Stimulated activated naive CD8-positive, alpha-beta T cell treated with anti-CD3 and anti-CD28 coated beads, Interleukin-15, Interleukin-2, amounts not matched to agents 100 ng/mL and 50 ng/mL, for 24 hours (primary cell): Measurements from ENCODE around the gene MBOAT2.
A peak's percentile ranks its signal among the peaks of the same experiment; 100 is the strongest.

Source experiments
- H3K27ac Mint-ChIP-seq: one replicate; pipeline ENCODE4 v1.8.0; 2021; ENCODE audit warnings: mild to moderate bottlenecking, mixed read lengths
- H3K27me3 Mint-ChIP-seq: one replicate; pipeline ENCODE4 v1.8.0; 2021; ENCODE audit warnings: mixed read lengths
- H3K36me3 Mint-ChIP-seq: one replicate; pipeline ENCODE4 v1.8.0; 2021; ENCODE audit warnings: low read depth, mixed read lengths
- H3K4me1 Mint-ChIP-seq: one replicate; pipeline ENCODE4 v1.8.0; 2021; ENCODE audit warnings: low read depth, mixed read lengths
- H3K4me3 Mint-ChIP-seq: one replicate; pipeline ENCODE4 v1.8.0; 2021; ENCODE audit warnings: mild to moderate bottlenecking, mixed read lengths
- H3K9me3 Mint-ChIP-seq: one replicate; pipeline ENCODE4 v1.8.0; 2021; ENCODE audit warnings: mixed read lengths

The MBOAT2 gene

GRCh38 chr2:8817221-8817620, 186.3 kb downstream of the MBOAT2 start:
- Mint-ChIP-seq H3K27ac (no peak overlapping the region), H3K4me1 (no peaks in the 10 kb centered on the region), H3K4me3 (no peak overlapping the region), H3K36me3 (peaks cover 22% of the 10 kb centered on the region), H3K27me3 (no peaks in the 10 kb centered on the region), H3K9me3 (no peaks in the 10 kb centered on the region)

GRCh38 chr2:8806885-8807704, 196.4 kb downstream of the MBOAT2 start:
- no peaks in the 10 kb centered on the region for H3K27me3 Mint-ChIP-seq
- H3K9me3 Mint-ChIP-seq: no peaks in the 10 kb centered on the region
- H3K27ac Mint-ChIP-seq: no peak overlapping the region
- peaks cover 67% of the 10 kb centered on the region for H3K36me3 Mint-ChIP-seq
- peaks cover 21% of the 10 kb centered on the region for H3K4me1 Mint-ChIP-seq
- H3K4me3 Mint-ChIP-seq: no peak overlapping the region

- Mint-ChIP-seq H3K36me3 (peaks cover 58% of the 10 kb centered on the region), H3K4me3 (no peak overlapping the region), H3K4me1 (peaks cover 21% of the 10 kb centered on the region), H3K9me3 (no peaks in the 10 kb centered on the region), H3K27me3 (no peaks in the 10 kb centered on the region), H3K27ac (peak overlapping the region; percentile 19)
Measured at GRCh38 chr2:8805278-8806210, 197.9 kb downstream of the MBOAT2 start.

GRCh38 chr2:8803658-8804379, 199.7 kb downstream of the MBOAT2 start:
- peaks cover 62% of the 10 kb centered on the region for H3K36me3 Mint-ChIP-seq

GRCh38 chr2:8802741-8803140, 200.7 kb downstream of the MBOAT2 start:
- peaks cover 63% of the 10 kb centered on the region for H3K36me3 Mint-ChIP-seq
- H3K27me3 Mint-ChIP-seq: no peaks in the 10 kb centered on the region
- peaks cover 25% of the 10 kb centered on the region for H3K4me1 Mint-ChIP-seq
- no peak overlapping the region for H3K4me3 Mint-ChIP-seq
- H3K27ac Mint-ChIP-seq: no peak overlapping the region
- no peaks in the 10 kb centered on the region for H3K9me3 Mint-ChIP-seq

More at GRCh38 chr2:8803658-8804379, 199.7 kb downstream of the MBOAT2 start:
- peaks cover 25% of the 10 kb centered on the region for H3K4me1 Mint-ChIP-seq
- no peaks in the 10 kb centered on the region for H3K9me3 Mint-ChIP-seq
- H3K4me3 Mint-ChIP-seq: no peak overlapping the region
- H3K27ac Mint-ChIP-seq: peak overlapping the region; percentile 53
- no peaks in the 10 kb centered on the region for H3K27me3 Mint-ChIP-seq
